GM18951 (cell line): Measurements from ENCODE around the gene ZNF740.
"Not testable (repeated sequence)": the region's sequence is repeated elsewhere in the genome, so short reads cannot be mapped to it uniquely, and the experiment has no call there.

Source experiments
- POLR2A ChIP-seq: IDR thresholded peaks from 4 replicates; pipeline ENCODE4 v1.6.1; 2011; ENCODE audit warnings: mild to moderate bottlenecking; ENCODE audit not compliant: insufficient read length, insufficient read depth; ENCODE audit errors: extremely low read depth
- in situ Hi-C: fragments of 300-500 bp; cut with MboI; formaldehyde crosslinking; loops from one replicate; pipeline ENCODE4 v1.12.0; 2022; ENCODE audit warnings: low sequenced_read_pairs, mixed read lengths, inconsistent platforms; ENCODE audit not compliant: unreplicated experiment

The ZNF740 gene

DNA sequence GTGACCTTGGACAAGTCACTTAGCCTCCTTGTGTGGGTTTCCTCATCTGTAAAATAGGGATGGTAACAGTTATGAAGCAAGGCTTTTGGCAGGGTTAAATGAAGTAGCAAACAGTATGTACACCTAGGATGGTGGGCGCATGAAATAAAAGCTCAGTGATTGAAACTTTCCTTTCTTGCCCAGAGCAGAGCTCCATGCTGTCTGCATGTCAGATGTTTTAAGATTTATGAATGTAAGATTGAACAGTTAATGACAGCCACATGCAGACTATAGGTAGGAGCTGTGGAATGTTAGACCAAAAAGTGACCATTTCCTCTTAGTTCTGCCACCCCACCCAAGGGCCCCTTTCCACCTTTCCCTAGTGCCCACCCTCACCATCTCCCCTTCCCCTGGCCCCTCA lies 14.5 kb downstream of the ZNF740 start:
- in situ Hi-C loops: no loop called here

DNA sequence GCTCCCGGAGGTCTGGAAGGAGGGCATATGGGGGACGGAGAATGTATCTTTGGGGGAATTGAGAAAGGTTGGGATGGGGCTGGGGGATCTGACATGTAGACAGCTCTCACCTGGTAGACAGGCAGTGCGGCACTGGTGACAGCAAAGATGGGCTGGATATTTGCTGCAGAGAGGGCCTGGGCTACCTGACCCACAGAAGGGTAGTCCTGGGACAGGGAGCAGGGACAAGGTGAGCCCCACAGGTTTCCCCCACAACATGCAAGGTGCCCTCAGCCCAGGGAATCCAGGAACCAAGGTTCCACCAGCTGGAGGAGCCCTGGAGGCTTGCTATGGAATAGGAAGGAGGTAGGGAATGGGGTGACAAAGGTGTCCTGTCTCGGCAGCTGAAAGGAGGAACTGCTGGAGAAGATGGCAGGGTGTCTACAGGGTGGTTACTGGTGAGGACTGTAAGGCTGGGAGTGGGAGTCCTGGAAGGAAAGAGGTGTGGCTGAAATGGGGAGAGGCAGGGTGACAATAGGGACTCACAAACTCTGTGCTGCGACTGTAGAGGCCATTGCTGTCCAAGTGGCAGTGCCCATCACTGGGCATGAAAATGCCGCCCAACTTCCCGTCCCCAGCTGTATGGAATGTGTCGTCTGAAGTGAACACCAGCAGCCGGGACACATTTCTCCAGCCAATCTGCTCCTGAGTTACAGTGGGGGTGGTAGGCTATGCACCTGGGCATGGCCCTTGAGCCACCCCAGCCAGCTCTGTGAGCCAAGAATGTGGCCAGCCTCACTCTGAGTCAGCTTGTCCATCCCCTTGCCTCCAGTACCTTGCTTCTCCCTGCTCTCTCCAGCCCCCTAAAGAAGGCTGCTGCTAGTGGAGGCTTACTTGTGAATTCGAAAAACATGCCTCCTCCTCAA lies 15.2 kb downstream of the ZNF740 start:
- in situ Hi-C loops: no loop called here
- TF ChIP-seq POLR2A: no peak

More for the DNA sequence above, 14.5 kb downstream of the ZNF740 start:
- no peak for TF ChIP-seq POLR2A

DNA sequence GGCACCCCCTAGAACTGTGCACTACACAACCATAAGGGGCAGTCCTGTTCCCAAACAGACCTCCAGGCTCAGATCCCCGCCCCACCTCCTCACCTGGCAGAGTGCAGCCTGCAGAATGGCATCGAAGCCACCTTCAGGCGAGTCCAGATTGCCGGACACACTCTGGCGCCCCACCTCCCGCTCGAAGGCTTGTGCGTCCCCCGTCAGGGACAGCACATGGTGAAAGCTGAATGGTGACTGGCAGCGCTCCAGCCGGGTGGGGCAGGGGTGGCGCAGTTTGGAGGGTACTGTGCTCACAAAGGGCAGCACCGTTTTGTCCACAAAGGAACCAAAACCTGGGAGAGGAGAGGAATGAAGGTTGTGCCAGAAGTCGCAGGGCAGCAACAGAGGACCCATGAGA lies 16.0 kb downstream of the ZNF740 start:
- in situ Hi-C loops: no loop called here
- no peak for TF ChIP-seq POLR2A

DNA sequence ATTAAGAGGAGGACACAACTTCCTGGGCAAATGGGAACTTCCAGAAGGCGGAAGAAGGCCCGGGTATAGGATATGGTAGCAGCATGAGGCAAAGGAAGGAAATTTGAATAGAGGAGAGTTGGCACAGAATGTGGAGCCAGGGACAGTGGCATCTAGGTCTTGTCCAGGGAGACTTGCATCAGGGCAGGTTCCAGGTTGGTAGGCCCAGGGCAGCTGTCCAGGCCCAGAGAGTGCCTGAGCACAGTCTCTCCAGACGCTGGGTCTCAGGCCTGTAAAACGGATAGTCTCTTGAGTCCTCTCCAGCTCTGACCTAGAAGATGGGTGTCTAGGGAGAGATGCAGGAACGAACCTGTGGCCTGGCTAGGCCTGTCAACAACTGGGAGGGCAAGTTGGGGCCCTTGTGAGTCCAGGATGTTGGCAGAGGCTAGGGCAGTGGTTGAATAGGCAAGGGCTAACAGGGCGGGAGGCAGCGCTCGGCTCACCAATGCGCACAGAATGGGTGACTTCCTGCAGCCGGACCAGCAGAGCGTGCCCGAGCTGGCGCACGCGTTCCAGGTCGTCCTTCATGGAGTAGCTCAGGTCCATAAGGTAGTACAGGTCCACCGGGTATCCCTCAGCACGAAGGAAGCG lies 16.6 kb downstream of the ZNF740 start:
- in situ Hi-C loops: no loop called here
- TF ChIP-seq POLR2A: peak; percentile 5

DNA sequence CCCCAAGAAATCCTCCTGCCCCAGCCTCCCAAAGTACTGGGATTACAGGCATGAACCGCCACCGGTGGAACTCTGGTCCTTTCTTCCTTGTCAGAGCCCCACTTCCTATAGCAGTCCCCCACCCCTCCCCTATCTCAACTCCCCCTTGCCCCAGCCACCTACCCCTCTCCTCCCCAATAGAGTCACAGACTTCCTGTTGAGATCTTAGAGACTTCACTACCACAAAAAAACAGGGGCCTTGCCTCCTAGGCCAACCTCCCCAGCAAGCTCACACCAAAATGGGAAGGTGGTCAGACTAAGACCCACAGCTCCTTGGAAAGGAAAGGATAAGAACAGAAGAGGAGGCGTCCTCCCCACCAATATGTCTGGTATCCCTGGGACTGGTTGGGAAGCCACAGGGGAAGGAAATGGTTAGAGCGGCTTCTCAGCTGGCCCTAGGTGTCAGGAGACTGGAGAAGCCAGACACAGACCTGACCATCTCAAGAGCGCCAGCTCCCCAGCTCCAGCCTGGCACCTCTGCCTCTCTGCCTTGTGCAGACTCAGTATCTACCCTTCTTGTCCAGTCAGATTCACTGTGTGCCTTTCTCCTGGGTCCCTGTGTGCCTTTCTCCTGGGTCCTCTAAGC lies 18.1 kb downstream of the ZNF740 start:
- no peak for TF ChIP-seq POLR2A

DNA sequence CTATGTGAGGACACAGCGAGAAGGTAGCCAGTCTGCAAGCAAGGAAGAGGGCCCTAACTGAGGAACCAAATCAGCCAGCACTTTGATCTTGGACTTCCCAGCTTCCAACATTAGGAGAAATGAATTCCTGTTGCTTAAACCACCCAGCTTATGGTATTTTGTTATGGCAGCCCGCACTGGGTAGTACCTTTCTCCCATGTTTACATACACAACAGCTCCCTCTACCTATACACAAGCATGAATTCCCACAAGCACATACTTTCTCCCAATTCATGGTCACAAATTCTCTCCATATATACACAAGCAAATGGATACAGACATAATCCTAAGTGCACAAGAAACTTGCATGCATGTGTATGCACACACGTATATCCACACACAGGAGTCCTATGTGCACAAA lies 19.2 kb downstream of the ZNF740 start:
- in situ Hi-C loops: no loop called here
- TF ChIP-seq POLR2A: no peak

More for the DNA sequence above, 18.1 kb downstream of the ZNF740 start:
- in situ Hi-C loops: no loop called here

DNA sequence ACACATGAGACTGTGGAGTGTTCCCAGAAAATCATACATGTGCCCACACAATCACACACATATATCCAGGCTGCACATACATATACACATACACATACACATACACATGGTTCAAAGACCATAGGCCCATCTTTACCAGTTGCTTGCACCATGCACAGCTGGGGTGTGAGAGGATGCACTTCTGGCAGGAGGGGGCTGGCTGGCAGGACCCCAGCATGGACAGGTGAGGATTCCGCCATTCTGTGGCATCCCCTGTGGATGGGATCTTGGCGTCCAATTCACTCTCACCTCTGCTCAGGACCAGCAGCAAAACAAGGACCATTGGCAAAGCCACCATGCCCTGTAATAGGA lies 19.6 kb downstream of the ZNF740 start:
- no peak for TF ChIP-seq POLR2A
- in situ Hi-C loops: no loop called here

DNA sequence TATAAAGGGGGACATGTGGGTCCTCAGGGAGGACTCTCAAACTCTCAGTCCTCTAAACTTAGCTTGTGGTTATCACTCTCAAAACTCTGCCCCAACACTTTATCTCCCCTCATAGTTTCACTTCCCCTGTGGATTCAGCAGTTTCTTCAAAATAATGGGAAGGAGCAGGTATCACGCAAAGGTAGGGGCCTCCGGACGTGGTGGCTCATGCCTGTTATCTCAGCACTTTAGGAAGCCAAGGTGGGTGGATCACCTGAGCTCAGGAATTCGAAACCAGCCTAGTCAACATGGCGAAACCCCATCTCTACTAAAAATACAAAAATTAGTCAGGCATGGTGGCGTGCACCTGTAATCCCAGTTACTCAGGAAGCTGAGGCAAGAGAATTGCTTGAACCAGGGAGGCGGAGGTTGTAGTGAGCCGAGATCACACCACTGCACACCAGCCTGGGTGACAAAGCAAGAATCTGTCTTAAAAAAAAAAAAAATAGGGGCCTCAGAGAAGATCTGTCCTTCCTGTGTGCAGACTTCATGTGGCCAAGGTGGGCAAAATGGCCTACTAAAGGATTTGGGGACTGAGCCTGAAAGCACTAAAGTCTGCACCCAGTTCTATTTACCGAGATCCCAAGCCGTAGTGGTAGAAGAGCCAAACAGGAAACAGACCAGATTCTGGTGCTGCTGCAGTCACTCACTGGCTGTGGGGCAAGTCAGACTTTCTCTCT lies 20.1 kb downstream of the ZNF740 start:
- TF ChIP-seq POLR2A: no peak
- in situ Hi-C loops: no loop called here

DNA sequence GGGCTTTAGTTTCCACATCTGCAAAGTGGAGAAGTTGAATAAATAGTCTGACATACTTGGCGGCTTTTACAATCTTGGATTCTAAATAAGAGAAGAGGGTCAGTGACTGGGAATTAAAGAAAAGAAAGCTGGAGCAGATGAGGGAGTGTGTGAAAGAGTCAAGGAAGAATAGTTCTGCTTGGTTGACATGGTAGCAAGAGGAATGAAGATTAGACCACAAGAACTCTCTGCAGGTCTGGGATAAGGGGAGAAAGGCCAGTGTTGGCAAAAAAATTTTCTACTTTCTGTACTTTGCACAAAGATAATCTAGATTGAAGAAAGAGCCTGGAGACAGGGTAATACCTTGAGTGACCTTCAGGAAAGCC lies 20.6 kb downstream of the ZNF740 start:
- TF ChIP-seq POLR2A: no peak
- in situ Hi-C loops: no loop called here

DNA sequence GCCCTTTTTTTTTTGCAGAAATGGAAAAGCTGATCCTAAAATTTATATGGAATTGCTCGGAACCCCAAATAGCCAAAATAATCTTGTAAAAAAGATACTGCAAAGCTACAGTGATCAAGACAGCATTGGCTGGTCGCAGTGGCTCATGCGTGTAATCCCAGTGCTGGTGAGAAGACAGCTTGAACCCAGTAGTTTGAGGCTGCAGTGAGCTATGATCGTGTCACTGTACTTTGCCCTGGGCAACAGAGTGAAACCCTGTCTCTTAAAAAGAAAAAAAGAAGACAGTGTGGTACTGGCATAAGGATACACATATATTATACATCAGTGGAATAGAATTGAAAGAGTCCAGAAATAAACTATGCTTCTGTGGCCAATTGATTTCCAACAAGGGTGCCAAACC lies 21.1 kb downstream of the ZNF740 start:
- in situ Hi-C loops: no loop called here

DNA sequence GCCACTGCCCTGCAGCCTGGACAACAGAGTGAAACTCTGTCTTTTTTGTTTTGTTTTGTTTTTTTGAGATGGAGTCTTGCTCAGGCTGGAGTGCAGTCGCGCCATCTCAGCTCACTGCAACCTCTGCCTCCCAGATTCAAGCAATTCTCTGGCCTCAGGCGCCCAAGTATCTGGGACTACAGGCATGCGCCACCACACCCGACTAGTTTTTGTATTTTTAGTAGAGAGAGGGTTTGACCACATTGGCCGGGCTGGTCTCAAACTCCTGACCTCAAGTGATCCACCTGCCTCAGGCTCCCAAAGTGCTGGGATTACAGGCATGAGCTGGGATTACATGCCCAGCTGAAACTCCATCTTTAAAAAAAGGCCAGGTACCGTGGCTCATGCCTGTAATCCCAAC lies 21.8 kb downstream of the ZNF740 start:
- in situ Hi-C loops: not testable (repeated sequence)

More for the DNA sequence above, 21.1 kb downstream of the ZNF740 start:
- no peak for TF ChIP-seq POLR2A

DNA sequence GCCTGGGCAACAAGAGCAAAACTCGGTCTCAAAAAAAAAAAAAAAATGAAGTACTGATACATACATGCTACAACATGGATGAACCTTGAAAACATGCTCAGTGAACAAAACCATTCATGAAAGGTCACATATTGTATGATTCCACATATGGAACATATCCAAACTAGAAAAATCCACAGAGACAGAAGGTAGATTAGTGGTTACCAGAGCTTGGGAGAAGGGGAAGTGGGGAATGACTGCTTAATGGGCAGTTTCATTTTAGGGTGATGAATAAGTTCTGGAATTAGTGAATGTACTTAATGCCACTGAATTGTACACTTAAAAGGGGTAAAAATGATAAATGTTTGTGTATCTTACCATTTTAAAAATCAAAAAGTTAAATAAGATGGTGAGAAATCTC lies 23.8 kb downstream of the ZNF740 start:
- in situ Hi-C loops: no loop called here
- TF ChIP-seq POLR2A: no peak

DNA sequence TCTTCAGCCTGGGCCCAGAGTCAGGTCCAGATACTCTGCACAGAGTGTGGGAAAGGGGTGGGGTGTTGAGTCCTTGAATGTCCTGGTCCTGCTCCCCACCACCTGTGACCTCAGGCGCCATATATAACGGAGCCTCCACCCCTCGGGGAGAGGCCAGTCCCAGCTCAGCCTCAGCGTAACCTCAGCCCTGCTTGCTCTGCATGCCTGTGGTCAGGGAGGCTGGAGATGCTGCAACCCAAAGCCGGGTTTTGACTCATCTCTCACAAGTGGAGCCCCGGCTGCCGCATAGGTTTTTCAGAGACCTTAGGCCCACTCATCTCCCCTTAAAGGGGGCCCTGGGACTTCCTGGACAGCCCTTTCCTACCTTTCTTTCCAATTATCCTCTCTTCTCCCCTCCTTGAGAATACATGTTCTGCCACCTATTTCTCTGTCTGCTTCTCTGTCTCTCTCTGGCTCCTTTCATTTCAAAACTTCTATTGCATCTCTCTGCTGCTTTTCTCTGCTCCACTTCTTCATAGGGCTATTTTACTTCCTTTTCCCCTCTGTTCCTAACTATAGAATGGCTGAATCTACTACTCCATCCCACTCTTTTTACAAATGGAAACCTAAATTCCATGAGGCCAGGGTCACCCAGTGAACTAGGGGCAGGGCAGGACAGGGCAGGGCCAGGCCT lies 25.4 kb downstream of the ZNF740 start:
- TF ChIP-seq POLR2A: peak; percentile 67
- in situ Hi-C loops: no loop called here
